GM21619 (cell line): ENCODE data around the gene GLIS1.

Experiments
- ATAC-seq: cut with Tn5 transposase; IDR thresholded peaks from one replicate; pipeline ENCODE4 v1.9.1; 2021; ENCODE audit not compliant: unreplicated experiment

The GLIS1 gene

DNA sequence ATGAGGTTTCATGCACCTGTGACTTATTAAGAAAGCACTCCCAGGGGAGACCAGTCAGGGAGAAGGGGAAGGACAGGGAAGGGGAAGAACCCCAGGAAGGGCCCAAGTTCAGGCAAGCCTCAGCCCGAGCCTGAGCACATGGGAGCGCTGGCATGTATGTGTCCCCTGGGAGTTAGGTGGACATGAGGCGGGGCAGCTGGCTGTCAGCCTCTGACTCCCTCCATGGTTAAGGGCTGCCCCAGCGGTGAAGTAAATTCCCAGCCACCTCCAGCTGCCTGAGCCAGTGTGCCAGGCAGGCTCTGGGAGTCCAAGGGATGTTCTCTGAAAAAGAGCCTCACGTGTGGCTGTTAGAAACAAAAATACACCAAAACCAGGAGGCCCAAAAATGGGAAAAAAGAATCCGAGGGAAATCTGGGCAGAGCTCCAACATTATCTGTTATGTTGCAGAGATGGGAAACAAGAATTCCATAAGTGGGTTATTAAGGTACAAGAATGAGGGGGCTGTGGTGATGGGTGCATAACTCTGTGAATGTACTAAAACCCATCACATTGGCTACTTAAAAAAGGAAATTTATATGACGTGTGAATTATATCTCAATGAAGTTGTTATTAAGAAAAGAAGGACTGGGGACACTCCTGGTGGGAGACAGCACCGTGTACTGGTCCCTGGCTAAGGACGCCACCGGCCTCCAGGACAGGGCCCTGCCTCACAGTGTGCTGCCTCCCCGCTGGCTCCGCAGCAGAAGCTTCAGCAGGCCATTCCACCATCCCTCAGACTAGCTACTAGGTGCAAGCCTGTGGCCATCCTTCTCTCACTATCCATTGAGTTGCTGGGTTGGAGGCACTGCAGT is 261.1 kb downstream of the GLIS1 start:
- no peak for ATAC-seq

DNA sequence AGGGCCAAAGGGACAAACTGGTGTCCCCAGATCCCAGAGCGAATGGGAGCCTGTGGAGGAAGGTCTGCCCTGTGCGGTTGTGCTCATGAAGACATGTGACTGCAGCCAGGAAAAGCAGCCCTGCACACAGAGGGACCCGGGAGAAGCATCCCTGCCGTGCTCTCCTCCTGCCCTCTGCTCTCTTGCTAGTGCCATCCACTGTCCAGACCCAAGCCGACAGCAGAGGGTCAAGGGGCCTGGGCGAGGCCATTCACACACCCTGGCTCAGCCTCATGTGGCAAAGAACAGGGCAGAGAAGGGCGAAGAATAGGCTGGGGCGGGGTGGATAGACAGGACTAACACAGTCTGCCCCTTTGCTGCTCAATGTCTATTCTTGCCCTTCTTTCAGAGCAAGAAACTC is 262.4 kb downstream of the GLIS1 start:
- ATAC-seq, result no peak

DNA sequence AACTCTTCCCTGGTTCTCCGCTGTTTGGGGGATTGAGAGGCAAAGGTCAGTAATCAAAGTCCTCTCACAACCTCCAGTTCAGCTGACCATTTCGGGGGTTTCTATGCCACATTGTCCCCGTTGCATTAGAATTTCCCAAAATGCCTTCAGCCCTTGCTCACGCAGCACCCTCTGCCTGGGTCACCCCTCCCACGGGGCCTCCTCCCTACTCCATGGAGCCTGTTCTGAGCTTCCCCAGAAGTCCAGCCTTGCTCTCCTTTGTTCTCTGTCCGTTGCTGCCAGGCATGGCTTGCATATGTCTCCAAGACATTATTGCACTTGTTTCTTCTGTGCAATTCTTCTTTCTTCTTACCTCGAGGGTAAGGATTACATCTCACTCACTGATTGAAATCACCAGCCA is 263.3 kb downstream of the GLIS1 start:
- no peak for ATAC-seq

DNA sequence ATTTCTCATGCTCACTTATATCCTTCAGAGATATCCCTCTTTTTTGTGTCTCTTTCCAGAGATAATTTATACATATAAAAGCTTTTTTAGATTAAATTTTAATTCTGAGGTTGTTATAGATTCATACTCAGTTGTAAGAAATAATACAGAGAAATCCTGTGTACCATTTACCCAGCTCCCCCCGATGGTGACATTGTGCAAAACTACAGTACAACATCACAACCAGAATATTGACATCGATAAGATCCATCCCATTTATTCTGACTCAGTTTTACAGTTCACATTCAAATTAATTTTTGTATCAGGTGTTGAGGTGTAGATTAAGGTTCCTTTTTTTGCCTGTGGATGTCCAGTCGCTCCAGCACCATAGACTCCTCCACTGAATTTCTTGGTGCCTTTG is 265.5 kb downstream of the GLIS1 start:
- ATAC-seq, result no peak

DNA sequence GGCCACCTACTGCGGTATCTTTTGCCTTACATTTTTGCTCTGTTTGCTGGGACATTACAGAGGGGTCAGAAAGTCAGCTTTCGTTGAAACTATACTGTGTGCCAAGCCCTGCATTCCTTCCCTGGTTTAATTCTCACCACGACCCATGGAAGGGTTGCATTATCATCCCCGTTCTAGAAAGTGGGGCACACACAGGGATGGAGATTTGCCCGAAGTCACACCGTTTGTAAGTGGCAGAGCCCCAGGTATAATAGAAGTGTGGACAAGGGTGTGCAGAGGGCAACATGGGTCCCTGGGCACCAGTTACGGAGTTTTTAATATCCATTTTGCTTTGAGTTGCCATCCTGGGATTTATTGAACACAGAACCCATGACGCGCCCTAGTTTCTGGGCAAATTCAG is 268.0 kb downstream of the GLIS1 start:
- ATAC-seq, result no peak

DNA sequence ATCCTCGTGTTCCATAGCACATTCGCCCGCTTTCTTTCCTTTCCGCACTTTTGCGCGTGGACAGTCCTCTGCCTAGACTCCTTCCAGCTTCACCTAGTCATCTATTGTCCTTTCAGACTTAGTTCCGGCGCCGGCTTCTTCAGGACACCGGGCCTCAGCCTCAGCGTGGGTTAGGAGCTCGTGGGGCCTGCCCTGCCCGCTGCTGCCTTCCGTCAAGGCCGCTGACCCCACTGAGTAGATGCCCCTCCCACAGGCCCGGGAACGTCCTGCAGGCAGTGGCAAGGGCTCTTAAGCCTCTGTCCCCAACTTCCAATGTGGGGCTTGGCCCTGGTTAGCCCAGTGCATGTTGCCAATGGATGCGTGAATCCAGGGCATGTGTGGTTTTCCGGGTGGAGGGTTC is 268.4 kb downstream of the GLIS1 start:
- ATAC-seq, result no peak

DNA sequence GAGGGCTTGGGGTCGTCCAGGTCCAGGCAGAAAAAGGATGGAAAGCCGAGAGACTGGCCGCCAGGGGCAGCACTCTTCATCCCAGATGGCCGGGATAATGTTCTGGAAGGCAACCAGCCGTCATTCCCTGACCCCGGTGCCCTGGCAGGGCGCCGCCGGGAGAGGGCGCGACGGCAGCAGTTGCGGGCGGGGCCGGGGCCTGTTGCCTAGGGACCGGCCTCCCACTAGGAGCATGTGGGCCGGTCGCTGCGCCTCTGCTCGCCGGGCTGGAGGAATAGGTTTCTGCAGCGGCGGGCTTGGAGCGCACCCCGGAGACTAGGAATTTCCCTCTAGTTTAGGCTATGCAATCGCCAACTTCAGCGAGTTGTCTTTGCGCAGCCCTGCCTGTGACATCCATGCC is 268.8 kb downstream of the GLIS1 start:
- no peak for ATAC-seq

DNA sequence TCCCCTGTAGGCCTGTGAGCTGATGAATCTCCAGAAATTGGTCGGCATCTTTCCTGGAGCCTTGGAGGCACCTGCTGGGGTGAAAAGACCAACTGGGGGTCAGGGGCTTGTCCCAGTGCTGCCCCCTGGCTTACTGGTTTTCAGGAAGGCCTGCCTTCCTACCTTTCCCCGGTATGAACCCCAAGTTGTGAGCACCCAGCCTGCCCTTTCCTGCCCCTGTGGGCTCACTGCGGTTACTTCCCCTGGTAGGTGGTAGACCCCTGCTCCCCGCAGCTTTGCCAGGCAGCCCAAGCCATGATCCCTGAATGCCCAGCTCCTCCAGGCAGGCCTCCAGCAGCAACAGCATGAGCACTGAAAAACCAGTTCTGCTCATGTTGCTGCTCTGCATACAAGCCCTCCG is 269.6 kb downstream of the GLIS1 start:
- no peak for ATAC-seq

DNA sequence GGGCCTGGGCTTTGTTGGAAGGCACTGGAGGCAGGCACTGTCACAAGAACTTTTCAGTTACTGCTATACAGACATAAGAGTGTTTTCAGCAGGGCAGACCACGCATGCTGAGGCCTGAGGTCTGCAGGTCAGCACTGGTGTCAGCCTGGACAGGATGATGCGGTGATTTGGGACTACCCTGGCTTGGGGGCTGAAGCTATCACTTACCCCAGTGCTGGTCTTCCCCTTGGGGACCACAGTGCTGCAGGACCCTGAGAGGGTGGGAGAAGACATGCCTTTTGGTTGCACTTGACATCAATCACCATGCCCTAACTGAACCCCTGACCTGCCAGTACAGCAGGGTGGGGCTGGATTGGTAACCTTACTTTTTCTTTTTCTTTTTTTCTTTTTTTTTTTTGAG is 270.6 kb downstream of the GLIS1 start:
- no peak for ATAC-seq

DNA sequence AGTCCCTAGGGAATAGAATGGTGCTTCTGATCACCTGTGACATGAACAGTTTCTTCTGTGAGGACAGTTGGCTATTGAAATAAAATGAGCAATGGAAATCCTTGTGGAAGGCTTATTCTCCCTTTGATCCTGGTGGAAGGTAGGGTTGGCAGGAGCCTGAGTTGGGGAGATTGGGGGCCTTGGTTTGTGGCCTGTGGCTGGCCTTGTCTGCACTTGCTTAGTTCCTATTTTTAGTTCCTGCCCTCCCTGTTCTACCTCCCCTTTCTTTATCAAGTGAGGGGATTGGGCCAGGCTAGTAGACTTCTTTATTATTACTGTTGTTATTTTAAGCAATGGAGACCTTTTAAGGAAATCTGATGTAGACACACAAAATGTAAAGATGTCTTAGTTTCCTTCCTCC is 271.6 kb downstream of the GLIS1 start:
- ATAC-seq, result no peak

DNA sequence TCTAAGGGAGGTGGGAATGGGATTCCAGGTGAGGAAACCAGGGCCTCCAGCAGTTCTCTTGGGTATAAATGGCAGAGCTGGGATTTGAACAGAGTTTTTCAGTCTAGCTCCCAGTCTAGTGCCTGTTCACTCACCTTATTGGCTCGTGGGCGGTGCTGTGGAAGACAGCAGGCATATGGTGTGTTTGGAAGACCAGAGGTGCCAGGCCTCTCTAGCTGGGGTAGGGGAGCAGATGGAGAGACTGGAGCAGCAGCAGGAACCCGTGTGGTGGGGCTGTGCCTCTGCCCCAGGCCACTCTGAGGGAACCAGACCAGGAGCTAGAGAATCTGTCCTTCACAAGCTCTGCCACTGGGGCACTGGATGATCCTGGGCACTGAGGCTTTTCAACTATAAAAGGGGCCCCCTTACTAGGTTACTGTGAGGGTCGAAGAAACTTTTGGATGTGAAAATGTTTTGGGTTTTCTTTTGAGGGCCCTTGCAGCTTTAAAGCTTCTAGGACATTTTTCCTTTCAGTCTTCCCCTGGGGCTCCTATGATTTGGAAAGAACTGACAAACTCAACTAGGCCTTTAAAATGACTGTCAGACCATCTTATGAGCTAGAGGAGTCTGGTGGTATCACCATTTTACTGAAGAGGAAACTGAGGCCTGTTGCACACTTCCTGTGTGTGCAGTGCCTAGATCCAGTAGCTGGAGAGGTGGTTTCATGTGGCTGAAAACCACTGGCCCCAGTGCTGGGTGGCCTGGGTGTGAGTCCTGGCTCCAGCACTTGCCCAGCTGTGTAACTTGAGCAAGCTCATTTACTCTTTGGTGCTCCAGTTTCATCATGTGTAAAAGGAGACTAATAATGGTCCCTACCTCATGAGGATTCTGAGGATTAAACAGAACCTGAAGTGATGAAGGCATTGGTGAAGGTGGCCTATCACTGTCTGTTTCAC is 273.7 kb downstream of the GLIS1 start:
- no peak for ATAC-seq

DNA sequence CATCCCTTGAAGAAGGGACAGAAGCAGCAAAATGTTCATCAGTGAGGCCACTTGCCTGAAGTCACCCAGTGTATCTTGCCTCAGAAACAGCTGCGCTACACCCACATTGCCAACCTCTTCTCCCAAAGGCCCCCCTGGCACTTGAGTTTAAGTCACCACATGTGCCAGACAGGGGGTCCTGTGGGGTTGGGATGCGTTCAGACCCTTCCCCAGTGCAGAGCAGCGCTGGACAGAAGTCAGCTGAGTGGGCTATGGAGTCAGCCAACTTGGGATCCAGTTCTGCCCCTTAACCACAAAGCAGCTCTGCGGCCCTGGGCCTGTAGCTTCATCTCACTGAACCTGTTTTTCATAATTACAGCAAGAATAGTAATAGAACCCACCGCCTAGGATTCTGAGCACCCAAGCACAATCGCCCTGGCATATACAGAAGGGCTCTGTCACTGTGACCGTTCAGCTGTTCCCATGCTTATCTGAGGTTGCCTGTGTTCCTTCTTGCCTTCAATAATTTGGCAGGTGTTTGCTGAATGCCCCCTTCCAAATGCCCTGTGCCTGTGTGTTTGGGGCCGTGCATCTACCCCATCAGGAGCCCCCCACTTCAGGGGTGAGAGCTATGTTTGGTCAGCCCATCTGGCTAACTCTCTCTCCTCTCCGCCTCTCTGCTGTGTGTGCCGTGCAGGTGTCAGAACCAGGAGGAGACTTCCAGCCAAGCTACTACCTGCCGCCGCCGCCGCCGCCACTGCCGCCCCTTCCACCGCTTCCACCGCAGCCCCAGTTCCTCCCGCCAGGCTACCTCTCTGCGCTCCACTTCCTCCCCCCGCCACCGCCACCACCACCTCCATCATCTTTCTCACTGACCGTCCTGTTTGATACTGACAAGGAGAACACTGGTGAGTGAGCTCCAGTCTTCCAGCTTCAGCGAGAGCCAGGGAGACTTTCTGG is 274.7 kb downstream of the GLIS1 start:
- ATAC-seq, result no peak

DNA sequence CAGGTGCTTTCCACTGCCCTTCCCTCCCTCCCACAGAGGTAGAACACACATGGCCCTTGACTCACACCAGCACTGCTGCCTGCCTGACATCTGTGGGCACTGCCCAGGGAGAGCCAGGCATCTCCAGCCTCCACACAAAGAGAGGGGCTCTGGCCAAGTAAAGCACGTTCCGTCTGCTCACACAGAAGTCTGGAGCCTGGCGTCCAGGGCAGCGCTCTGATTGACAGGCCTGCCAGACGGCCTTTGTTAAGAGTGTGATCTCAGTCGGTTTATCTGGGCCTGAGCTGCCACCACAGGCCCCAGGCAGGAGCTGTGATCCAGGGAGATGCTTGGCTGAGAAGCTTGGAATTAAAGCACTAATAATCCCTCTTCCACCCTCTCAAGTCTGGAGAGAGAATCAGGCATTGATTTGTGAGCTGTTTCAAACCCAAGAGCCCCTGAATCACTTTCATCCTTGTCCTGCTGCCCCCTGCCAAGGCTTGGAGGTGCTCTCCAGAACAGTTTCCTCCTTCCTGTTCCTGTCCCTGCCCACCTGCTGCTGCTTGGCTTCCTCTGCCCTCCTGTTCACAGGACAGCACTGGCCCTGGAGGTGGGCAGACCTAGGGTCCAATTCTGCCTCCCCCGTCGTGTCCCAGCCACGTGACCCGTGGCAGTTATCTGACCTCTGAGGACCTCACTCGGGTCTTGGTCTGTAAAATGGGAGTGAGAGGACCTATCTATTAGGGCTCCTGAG is 276.0 kb downstream of the GLIS1 start:
- no peak for ATAC-seq

DNA sequence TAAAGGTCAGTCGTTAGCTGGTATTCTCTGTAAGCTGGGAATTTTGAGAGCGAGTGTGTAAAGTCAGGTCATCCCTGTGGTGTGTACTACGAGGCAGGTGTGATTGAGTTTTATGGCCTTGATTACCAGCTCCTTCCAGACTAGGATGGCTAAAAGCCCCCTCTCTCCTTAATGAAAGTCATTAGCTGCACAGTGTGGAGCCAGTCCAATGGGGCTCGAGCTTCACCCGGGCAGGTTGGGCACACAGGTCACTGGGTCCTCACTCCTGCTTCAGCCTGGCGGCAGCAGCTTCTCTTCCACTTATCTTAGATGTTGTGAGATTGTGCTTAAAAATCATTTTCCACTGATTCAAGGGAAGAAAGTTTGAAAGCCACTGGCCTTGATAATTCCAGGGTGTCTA is 276.8 kb downstream of the GLIS1 start:
- ATAC-seq, result no peak

DNA sequence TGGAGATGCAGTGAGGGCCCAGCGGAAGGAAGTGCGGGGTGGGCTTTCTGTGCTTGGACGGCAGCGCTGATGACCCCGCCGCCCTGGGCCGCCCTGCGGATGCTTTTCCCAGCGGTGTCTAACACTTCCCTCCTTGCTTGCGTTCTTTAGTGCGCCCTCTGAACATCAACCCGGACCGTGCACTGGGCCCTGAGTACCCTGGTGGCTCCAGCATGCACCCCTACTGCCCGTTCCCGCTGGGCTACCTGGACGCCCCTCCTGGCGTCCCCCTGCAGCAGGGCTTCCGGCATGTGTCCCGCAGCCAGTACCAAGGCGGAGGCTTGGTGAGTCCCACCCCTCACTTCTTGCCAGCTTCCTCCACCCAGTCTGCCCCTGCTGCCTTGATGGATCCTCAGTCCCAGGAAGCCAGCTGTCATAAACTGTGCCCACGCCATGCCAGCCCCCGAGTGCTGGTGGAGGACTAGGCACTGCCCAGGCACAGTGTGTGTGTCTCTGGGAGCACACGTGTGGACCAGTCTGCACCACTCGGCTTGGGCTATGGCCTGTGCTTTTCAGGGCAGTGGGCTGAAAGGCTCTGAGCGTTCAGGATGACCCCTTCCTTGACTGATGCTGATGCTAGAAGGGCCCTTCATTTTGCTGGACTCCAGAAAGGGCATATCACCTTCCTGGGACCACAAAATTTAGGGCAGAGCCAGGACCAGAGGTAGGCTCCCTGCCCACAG is 277.5 kb downstream of the GLIS1 start:
- no peak for ATAC-seq

DNA sequence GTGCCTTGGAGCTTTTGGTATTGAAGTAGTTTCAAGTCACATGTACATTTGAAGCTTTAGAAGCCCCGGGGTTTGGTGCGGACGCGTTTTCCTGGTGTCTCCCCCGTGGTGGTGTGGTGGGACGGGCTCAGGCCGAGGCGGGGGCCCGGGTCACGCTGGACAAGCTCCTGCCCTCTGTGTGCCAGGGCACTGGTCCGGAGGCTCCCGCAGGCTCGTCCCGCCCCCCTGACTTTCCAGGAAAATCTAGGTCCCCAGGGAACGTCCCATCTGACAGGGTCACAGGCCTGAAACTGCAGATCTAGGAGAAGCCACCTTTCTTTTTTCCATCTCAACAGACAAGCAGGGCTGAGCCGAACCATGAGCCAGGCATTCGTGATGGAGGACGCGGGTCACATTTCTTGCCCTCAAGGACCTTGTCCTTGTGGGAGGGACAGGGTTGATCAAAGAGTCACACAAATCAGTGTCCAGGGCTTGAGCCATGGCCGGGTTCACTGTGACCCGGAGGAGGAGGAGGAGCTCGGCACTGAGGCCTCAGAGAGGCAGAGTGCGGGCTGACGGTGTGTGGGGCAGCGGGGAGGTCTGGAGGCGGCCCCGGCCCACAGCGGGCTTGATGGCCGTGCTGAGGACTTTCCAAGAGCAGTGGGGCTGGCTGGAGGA is 278.2 kb downstream of the GLIS1 start:
- no peak for ATAC-seq

DNA sequence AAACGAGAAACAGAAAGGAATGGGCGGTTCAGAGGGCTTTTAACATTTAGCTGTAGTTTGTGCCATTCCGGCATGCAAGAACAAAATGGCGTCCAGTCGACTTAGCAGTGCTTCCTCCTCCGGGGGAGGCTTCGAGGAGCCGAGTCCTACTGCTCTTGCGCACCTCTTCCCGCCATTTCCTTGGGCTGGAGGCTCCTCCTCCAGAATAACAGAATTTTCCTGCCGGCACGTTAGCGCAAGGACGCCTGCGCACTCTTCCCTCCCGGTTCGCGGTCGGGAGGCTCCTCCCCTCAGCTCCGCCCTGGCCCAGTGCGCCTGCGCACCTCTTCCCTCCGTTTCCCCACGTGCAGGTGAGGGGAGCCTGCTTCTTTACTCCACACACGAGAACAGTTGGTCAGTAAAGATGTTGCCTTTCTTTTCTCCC is 278.7 kb downstream of the GLIS1 start:
- no peak for ATAC-seq

DNA sequence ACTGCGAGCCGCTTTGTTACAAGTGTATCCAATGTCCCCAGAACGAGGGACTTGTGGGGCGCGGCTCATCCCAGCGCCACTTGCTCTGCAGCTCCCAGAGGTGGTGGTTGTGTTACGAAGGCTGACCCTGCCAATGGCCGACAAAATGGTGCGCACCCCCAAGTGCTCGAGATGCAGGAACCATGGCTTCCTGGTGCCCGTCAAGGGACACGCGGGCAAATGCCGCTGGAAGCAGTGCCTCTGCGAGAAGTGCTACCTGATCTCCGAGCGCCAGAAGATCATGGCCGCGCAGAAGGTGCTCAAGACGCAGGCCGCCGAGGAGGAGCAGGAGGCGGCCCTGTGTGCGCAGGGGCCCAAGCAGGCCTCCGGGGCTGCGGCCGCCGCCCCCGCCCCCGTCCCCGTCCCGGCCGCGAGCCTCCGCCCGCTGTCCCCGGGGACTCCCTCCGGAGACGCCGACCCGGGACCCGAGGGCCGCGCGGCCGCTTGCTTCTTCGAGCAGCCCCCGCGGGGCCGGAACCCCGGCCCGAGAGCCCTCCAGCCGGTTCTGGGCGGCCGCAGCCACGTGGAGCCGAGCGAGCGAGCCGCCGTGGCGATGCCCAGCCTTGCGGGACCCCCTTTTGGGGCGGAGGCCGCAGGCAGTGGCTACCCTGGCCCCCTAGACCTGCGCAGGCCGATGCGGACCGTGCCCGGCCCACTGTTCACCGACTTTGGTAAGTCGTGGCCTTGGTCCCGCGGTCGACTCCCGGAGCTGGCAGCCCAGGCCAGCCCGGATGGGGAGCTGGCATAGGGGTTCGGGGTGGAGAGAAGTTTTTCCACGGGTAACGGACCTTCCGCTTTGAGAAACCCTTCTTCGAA is 279.4 kb downstream of the GLIS1 start, which contains the start of gene DMRTB1:
DMRTB1 (plus strand) TSS at position 79 of the 855 bp plus-strand sequence; CDS start at position 134, 55 bp downstream.
- no peak for ATAC-seq
